ENCODE data around the gene TPRG1.

DNA sequence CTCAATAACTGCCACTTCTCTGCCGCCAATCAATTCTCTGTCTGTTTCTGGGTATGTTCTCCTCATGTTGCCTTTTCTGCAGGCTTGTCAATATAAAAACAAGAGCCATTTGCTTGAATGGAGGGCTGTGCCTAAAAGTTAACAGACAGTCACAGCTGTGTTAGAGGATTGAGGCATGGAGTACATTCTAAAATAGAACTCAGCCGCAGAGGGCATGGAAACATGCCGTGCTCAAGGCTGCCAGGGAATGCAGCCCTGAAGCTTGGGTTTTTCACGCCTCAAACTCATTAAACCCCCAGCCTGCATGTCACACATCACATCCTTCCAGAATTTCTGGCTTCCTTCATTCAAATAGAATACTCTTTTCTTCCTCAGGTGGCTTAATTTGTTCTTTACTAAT is 166.6 kb downstream of the TPRG1 start:
- TF ChIP-seq, protein P1, sequence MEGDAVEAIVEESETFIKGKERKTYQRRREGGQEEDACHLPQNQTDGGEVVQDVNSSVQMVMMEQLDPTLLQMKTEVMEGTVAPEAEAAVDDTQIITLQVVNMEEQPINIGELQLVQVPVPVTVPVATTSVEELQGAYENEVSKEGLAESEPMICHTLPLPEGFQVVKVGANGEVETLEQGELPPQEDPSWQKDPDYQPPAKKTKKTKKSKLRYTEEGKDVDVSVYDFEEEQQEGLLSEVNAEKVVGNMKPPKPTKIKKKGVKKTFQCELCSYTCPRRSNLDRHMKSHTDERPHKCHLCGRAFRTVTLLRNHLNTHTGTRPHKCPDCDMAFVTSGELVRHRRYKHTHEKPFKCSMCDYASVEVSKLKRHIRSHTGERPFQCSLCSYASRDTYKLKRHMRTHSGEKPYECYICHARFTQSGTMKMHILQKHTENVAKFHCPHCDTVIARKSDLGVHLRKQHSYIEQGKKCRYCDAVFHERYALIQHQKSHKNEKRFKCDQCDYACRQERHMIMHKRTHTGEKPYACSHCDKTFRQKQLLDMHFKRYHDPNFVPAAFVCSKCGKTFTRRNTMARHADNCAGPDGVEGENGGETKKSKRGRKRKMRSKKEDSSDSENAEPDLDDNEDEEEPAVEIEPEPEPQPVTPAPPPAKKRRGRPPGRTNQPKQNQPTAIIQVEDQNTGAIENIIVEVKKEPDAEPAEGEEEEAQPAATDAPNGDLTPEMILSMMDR (IDR thresholded peaks at IDR 0.05), result no peak
- no peak for TF ChIP-seq POLR2AphosphoS5 (IDR thresholded peaks at IDR 0.05)
- TF ChIP-seq EP300 (IDR thresholded peaks at IDR 0.05), result no peak
- no peak for TF ChIP-seq POLR2A (IDR thresholded peaks at IDR 0.05)
